HEK293T (cell line): ENCODE results near the gene RNF113B.

Experiments used
- ARNT ChIP-seq: fragments of 450-650 bp; IDR thresholded peaks from 2 replicates; pipeline ENCODE4 v1.6.1; 2017; ENCODE audit warnings: mild to moderate bottlenecking
- FOXK2 ChIP-seq: fragments of 450-650 bp; IDR thresholded peaks from 2 replicates; pipeline ENCODE4 v1.6.1; 2016; ENCODE audit warnings: mild to moderate bottlenecking
- HDGF ChIP-seq: fragments of 450-650 bp; IDR thresholded peaks from 2 replicates; pipeline ENCODE4 v1.6.1; 2017; ENCODE audit warnings: antibody characterized with exemption, borderline replicate concordance
- L3MBTL2 ChIP-seq: fragments of 450-650 bp; conservative IDR thresholded peaks from 2 replicates; pipeline ENCODE4 v1.6.1; 2016; ENCODE audit warnings: mild to moderate bottlenecking
- LEF1 ChIP-seq: fragments of 450-650 bp; IDR thresholded peaks from 2 replicates; pipeline ENCODE4 v1.6.1; 2017; ENCODE audit warnings: mild to moderate bottlenecking, borderline replicate concordance
- SP1 ChIP-seq: fragments of 450-650 bp; IDR thresholded peaks from 2 replicates; pipeline ENCODE4 v1.6.1; 2017
- SUZ12 ChIP-seq: fragments of 450-650 bp; IDR thresholded peaks from 2 replicates; pipeline ENCODE4 v1.6.1; 2016; ENCODE audit warnings: mild to moderate bottlenecking
- TARDBP ChIP-seq: fragments of 450-650 bp; IDR thresholded peaks from 2 replicates; pipeline ENCODE4 v1.6.1; 2016
- ZNF384 ChIP-seq: fragments of 450-650 bp; IDR thresholded peaks from 2 replicates; pipeline ENCODE4 v1.6.1; 2016

DNA sequence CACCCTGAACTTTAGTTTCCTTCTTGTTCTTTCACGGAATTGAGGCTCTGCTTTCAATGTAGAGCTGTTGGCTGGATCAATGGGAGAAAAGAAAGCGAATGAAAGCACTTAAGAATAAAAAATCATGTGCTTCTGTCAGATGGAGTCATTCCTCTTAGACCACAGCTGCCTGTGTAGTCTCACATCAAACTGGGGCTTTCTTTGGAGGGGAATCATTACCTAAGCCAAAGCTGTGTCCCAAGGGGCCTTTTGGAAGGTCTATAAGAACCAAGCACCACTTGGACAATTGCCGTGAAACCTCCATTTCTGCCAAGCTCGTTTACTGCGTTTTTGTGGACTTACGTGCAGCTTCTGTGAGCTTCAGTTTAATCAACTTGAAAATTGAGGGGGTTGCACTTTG, 44.2 kb upstream of the RNF113B start:
- TF ChIP-seq LEF1 (no peak), SP1 (no peak), HDGF (no peak), ARNT (no peak), SUZ12 (no peak), ZNF384 (no peak), FOXK2 (no peak), L3MBTL2 (no peak), TARDBP (no peak)
